ENCODE results near the gene KLHL35.
"Not testable (repeated sequence)": the region's sequence is repeated elsewhere in the genome, so short reads cannot be mapped to it uniquely, and the experiment has no call there.

The KLHL35 gene

DNA sequence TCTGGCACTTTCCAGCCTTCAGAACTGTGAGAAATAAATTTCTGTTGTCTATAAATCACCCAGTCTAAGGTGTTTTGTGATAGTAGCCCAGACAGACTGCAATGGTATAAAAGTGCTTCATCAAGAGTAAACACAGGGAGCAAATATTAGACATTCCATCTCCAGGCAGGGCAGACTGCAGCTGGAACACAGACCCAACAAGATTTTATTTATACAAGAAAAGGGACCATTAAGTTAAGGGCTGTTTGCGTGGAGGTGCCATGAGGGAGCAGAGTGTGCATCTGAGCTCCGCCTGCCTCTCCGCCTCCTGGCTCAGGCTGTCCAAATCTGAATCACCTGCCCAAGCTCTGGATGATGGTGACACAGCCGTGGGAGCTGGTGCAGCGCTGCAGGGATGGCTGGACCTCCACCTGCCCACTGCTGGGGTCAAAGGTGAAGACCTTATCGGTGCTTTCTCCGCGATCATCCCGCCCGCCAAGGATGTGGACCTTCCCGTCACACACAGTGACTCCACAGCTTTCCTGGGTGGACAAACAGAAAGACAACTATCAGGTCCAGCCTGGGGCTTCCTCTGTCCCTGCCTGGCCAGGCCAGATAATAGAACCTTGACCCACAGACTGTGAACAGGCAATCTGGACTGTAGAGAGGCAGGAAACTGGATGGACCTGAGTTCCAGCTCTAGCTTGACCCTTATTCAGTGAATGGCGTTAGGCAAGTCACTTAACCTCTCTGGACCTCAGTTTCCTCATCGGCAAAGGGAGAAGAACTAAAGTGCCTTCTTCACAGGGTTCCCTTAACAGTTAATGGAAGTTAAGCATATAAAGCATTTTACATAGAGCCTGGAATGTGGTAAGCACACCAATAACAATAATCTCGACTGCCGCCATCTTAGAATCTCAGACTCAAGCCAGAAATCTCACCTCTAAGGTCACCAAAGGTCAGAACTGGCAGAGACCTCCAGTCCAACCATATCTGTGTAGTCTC lies 10.5 kb downstream of the KLHL35 start:
- ATAC-seq, result no peak

DNA sequence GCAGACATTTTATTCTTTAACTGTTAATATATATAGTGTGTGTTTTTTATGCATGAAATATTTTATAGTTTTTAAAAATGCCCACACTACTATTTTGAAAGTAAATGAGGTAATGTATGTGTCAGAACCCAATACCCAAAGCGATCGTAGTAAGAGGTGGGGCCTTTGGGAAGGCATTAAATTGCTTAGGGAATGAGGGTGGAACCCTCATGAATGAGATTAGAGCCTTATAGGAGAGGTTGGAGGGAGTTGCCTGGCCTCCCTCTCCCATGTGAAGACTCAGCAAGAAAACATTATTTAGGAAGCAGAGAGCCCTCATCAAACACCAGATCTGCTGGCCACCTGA lies 11.1 kb downstream of the KLHL35 start:
- ATAC-seq, result no peak

DNA sequence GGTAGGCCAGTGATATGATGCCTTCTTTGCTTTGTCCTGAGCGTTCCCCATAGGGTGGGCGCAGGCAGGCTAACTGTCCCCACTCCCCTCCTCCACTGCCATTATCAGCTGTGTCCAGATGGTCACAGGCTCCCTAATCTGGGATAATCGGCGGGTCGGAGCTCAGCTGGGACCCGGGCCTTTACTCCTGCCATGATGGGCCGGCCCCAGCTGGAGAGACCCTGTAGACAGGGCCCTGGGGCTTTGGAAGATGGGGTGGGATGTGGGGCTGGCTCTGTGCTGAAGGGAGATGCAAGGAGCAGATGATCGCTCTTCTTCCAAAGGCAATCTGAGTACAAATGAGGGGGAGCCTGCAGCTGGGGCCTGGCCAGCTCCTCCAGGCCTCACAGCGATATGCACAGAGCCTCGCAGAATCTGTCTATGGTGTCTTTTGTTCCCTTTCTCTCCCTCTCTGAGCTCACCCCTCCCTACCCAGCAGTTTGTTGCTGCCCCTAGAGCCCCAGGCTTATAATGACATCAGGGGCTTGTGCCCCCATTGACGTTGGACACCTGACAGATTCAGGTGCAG lies 11.9 kb downstream of the KLHL35 start:
- no peak for ATAC-seq

DNA sequence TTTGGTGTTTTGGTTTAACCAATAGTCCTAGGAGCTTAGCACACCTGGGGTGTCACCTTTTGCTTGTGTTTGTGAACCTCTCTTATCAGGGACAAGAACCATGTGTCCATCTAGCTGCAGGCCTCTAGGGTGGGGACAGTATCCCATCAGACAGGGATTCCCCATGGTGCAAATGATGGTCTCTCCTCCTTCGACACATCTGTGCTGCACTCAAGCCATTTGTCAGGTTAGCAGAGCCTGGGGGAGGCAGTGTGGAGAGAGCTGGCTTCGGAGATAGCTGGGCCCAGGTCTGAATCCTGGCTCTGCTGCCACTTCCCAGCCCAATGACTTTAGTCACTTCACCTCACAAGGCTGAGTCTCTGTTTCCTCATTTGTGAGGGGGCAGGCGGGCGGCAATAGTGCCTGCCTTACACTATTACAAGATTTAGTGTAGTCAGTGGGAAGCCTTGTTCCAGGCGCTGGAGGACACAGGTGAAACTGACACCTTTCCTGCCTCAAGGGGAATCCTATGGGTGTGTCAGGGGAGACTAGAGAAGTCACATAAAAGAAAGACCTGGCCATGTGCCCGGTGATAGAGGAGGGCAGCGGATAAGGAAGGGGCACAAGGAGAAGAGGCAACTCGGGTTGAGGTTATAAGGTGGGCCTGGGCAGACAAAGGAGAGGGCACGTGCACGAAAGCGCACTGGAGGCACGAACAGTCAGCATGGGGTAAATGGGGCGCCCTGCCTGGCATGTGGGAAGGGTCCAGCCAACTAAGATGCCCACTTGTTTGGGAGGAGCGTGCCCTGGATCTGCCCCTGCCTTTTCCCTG lies 12.6 kb downstream of the KLHL35 start:
- no peak for ATAC-seq

- no peak for ATAC-seq
Observed at GRCh38 chr11:75413864-75414263, 19.1 kb downstream of the KLHL35 start.

GRCh38 chr11:75413146-75413545 lies 19.9 kb downstream of the KLHL35 start:
- ATAC-seq, result not testable (repeated sequence)

- not testable (repeated sequence) for ATAC-seq
Observed at GRCh38 chr11:75409971-75410370, 23.0 kb downstream of the KLHL35 start.

GRCh38 chr11:75408957-75409219 lies 24.1 kb downstream of the KLHL35 start:
- no peak for ATAC-seq

- ATAC-seq, result peak; percentile 25 to 29
Observed at GRCh38 chr11:75406338-75406777, 26.6 kb downstream of the KLHL35 start.

DNA sequence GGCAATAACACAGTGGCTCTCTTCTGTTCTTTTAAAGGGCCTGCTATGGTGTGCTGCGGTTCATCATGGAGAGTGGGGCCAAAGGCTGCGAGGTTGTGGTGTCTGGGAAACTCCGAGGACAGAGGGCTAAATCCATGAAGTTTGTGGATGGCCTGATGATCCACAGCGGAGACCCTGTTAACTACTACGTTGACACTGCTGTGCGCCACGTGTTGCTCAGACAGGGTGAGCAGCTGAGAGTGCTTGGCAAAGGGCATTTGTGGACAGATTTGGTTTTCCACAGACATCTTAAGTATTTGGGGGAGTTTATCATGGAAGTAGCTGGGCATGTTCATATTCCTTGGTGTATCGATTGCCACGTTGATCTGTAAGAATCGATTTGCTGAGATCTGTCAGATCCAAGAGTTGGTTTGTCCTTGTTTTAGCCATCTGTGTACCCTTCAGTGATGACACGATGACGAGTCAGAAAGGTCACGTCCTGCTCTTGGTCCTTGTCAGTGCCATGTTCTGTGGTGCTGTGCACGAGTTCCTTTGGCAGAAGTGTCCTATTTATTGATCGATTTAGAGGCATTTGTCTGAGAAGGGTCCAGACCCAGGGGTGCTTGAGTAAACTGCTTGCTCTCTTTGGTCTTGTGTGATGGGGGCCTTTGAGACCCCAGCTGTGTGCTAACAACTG lies 28.9 kb downstream of the KLHL35 start:
- ATAC-seq, result peak in 1 of 2 donors; percentile 24

DNA sequence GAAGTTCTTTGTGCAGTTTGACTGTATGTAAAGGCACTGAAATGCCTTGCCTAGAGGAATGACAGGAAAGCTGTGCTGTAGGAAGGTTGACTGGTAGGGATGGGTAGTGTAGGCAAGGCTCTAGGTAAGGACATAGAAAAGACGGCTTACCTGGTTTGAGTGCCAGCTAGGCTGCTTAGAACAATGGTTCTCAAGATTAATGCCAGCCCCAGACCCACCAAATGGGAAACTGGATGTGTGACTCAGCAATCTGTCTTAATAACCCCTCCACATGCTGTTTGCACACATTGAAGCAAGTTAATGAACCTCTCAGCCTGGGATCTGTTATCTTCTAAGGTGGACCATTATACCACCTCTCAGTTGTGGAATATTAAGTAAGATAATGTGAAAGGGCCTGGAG lies 30.0 kb downstream of the KLHL35 start:
- no peak for ATAC-seq

DNA sequence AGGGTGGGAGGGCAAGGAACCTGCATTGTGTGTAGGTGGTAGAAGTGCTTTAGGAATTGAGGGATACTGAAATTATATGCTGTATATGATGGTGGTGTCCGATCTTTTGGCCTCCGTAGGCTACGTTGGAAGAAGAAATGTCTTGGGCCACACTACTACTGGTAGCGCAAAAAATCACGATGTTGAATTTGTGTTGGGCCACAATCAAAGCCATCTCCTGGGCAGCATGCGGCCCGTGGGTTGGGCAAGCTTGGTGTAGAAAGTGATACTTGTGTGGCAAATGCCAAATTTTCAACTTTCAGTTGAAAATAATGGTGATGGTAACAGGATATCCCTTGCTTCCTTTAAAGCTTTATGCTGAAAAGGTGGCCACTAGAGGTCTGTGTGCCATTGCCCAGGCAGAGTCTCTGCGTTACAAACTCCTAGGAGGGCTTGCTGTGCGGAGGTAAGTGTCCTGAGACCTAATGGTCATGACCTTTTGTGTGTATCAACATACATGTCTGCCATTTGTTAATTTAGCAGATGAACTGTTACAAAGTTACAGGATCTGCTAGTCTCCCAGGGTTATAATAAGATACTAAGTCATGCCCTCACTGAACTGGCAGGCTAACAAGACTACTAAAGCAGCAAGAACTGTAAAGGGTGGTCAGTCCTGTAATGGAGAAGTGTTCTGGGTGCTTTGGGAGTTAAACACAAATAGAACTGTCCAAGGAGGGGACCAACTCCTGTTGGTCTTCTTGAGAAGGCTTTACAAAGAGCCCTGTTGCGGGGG lies 30.8 kb downstream of the KLHL35 start:
- no peak for ATAC-seq

- ATAC-seq, result peak; percentile 7 to 15
Observed at GRCh38 chr11:75400146-75400865, 32.7 kb downstream of the KLHL35 start.

DNA sequence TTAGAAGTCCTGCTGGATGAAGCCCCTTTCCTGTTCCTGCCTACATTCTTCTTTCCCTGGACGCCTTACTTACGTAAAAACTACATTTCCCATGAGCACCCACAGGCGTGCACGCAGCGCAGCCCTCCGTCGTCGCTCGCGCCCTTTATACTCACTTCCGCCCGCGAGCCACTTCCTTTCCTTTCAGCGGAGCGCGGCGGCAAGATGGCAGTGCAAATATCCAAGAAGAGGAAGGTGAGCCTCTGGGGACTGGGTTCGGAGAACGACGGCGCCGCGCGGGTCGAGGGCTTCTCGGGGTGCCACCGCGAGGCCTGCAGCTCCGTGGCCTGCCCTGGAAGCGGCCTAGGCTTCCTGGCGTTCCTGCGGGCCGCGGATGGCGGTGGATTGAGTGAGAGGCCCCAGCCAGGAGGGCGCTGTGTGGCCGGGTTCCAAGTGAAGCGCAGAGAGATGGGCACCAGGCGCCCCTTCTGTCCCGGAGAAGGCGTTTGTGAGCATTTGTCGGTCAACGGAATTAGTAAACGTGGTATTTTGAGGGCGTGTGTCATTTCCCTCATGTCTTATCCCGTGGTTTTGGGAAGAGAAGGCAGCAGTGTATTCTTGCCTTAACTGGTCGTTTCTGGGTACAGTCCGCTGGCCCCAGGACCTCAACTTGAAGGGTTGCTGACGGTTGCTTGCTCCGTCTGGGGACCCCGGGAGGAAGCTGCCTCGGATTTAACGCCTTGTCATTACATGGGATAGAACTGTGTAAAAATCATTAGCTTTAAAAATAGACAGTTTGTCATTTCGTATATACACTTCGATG lies 33.5 kb downstream of the KLHL35 start, which contains the start of gene RPS3:
TSS of gene RPS3 (plus strand) at position 175 of the 802 bp plus-strand sequence. CDS start at position 205, 30 bp downstream.
- ATAC-seq, result peak; percentile 90 to 91

DNA sequence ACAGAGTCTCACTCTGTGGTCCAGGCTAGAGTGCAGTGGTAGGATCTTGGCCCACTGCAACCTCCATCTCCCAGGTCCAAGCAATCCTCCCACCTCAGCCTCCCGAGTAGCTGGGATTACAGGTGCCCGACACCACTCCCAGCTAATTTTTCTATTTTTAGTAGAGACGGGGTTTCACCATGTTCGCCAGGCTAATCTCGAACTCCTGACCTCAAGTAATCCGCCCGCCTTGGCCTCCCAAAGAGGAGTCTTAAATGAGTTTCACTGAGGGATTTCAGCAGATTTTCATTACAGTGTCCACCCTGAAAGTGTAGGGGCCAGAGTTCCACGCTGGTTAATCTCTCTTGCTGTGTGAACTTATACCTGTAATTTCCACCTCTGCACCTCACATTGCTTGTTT lies 34.1 kb downstream of the KLHL35 start:
- no peak for ATAC-seq

GRCh38 chr11:75394085-75394840 lies 38.7 kb downstream of the KLHL35 start:
- peak; percentile 59 to 75 for ATAC-seq

- no peak for ATAC-seq
Observed at GRCh38 chr11:75389925-75390324, 43.1 kb downstream of the KLHL35 start.

DNA sequence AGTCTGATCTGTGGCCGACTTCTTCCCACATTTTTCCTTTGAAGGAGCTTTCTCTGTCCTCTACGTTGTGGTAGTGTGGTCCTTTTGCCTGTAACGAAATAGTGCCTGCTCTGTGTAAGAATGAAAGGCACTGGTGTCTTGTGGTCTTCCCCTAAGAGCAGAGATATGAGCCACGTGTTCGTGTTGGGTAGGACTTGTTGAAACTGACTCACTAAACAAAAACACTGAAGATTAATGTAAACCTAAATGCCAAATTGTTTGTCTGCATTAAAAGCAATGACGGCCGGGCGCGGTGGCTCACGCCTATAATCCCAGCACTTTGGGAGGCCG lies 43.8 kb downstream of the KLHL35 start:
- no peak for ATAC-seq

DNA sequence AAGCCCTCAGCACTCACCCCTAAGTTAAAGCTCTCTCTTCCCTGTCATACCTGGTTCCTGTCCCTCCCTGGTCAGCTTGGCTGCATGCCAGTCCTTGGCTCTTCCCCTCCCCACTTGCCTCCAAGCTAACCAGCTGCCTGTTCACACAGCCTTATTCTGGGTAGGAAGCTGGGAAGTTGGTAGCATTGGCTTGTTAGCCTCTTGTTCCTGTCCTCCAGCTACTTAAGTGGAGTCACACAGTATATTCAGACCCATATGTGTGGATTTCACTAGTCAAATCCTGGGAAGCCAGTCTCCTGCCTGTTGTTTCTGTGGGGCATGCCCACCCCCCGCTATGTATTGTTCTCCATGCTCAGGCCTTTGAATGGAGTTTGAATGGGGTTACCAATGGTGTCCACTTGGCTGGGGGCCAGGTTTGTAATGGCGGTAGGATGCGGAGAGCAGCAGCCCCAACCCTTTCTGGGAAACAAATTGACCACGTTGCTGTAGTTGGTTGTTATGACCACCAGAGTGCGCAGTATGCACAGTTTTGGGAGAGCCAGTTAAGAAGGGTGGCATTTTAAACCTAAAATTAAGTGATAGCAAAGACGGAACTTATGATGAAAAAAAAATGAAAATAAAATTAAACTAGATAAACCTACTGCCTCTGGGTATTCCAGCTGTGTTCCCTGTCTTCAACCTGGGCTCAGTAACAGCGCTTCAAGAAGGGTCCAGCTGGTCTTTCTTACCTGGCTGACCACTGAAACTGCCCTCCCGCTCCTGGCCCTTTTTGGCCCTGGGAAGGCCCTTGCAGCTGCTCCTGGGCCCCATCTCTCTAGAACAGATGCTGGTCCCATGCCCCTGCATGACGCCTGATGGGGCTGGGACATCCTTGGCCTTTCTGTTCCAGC lies 44.4 kb downstream of the KLHL35 start:
- ATAC-seq, result peak; percentile 71 to 82

All from activated CD4-positive, CD25-positive, alpha-beta regulatory T cell treated with anti-CD3 and anti-CD28 coated beads, Interleukin-2, amount 50 U/mL, for 24 hours (primary cell).